Osteoblast (primary cell): Measurements from ENCODE around the gene DRC7. TPM values are rescaled to one million over a fixed set of nuclear protein-coding genes. Genes with fewer than 3 reads are reported as not detected.

Experiments used
- DNase-seq: peaks from one replicate; pipeline ENCODE4 v3.0.0; 2011; ENCODE audit warnings: low spot score, mixed read lengths; ENCODE audit not compliant: insufficient read length; ENCODE audit errors: missing footprints
- H2AFZ ChIP-seq: 2 replicates; pipeline ENCODE4 v1.6.0; 2011; ENCODE audit warnings: mild to moderate bottlenecking, low read length
- H3K27ac ChIP-seq: 2 replicates; pipeline ENCODE4 v1.5.1; 2011; ENCODE audit warnings: mild to moderate bottlenecking, low read depth, low read length, moderate library complexity
- H3K27me3 ChIP-seq: 2 replicates; pipeline ENCODE4 v1.6.0; 2012; ENCODE audit warnings: mild to moderate bottlenecking, control low read depth, inconsistent platforms, low read length, moderate library complexity; ENCODE audit not compliant: insufficient read depth
- H3K36me3 ChIP-seq: 2 replicates; pipeline ENCODE4 v1.5.1; 2011; ENCODE audit warnings: mild to moderate bottlenecking, low read length, control low read depth, moderate library complexity; ENCODE audit not compliant: insufficient read depth
- H3K4me1 ChIP-seq: 2 replicates; pipeline ENCODE4 v1.5.1; 2011; ENCODE audit warnings: mild to moderate bottlenecking, low read length, control low read depth, moderate library complexity; ENCODE audit not compliant: insufficient read depth
- H3K4me2 ChIP-seq: 2 replicates; pipeline ENCODE4 v1.6.0; 2011; ENCODE audit warnings: mild to moderate bottlenecking, low read length; ENCODE audit not compliant: insufficient read depth
- H3K4me3 ChIP-seq: fragments of 200-600 bp; sonication (generic); 3 replicates; pipeline ENCODE4 v1.5.1; 2012; ENCODE audit warnings: mild to moderate bottlenecking, low read length, inconsistent platforms; ENCODE audit not compliant: insufficient read depth
- H3K79me2 ChIP-seq: 2 replicates; pipeline ENCODE4 v1.6.0; 2012; ENCODE audit warnings: mild to moderate bottlenecking, low read length, control low read depth, inconsistent platforms; ENCODE audit not compliant: insufficient read depth
- H3K9me3 ChIP-seq: 2 replicates; pipeline ENCODE4 v1.5.1; 2011; ENCODE audit warnings: low read depth, low read length, control low read depth
- H4K20me1 ChIP-seq: 2 replicates; pipeline ENCODE4 v1.6.0; 2012; ENCODE audit warnings: mild to moderate bottlenecking, low read length, control low read depth; ENCODE audit not compliant: insufficient read depth
- total RNA-seq: library from RNA; depleted of rRNA; stranded (reverse); fragments of >200 nt; gene quantifications from 2 replicates; pipeline ENCODE4 v1.2.3, GENCODE V29; 2012
- TF ChIP-seq, protein P1 (sequence below): IDR thresholded peaks from 2 replicates; pipeline ENCODE4 v1.5.1; 2011; ENCODE audit warnings: mild to moderate bottlenecking, low read depth, low read length, moderate library complexity; ENCODE audit errors: extremely low read depth

Gene DRC7
- total RNA-seq, 1 donor = not detected

DNA sequence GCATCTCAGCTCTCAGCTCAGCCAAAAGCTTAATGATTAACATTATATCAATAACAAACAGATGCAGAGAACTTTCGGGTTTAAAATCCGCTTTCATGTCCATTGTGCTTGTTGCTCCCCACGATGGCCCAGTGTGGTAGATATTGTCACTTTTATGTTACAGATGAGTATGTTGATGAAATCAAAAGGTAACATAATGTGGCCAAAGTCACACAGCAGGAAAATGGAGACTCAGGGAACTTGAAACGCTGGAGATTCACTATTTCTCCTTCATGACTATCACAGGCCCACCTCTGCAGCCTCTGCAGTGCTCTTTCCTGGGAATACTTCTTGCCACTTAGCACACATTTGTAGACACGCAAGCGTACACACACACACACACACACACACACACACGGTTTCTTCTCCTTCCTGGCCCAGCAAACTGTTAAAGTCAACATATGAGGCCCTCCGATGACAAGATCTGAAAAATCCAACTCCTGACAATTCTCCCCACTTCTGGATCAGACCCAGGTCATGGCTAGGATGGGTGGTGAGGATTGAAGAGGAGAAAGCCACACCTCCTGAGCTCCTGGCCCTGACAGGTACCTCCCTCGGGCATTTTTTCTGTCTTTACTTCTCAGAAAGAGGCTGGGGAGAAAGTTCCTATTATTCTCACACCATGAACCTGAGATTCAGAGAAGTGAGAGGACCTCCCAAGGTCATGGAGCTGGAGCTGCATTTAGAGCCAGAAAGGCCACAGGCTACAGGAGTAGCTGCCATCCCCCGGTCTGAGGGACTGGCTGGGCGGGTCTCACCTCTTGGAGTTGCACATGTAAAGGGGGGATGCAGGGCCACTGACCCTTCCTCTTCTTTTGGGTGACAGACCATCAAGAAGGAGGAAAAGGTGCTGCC is 9.7 kb downstream of the DRC7 start:
- H2AFZ ChIP-seq = no peak overlapping the region
- no peaks in the 10 kb centered on the region for H4K20me1 ChIP-seq
- H3K4me1 ChIP-seq = no peaks in the 10 kb centered on the region
- no peak for DNase-seq
- H3K36me3 ChIP-seq = no peaks in the 10 kb centered on the region
- no peaks in the 10 kb centered on the region for H3K79me2 ChIP-seq
- no peaks in the 10 kb centered on the region for H3K9me3 ChIP-seq
- no peak overlapping the region for H3K4me2 ChIP-seq
- peaks cover 22% of the 10 kb centered on the region for H3K27me3 ChIP-seq
- TF ChIP-seq, protein P1, sequence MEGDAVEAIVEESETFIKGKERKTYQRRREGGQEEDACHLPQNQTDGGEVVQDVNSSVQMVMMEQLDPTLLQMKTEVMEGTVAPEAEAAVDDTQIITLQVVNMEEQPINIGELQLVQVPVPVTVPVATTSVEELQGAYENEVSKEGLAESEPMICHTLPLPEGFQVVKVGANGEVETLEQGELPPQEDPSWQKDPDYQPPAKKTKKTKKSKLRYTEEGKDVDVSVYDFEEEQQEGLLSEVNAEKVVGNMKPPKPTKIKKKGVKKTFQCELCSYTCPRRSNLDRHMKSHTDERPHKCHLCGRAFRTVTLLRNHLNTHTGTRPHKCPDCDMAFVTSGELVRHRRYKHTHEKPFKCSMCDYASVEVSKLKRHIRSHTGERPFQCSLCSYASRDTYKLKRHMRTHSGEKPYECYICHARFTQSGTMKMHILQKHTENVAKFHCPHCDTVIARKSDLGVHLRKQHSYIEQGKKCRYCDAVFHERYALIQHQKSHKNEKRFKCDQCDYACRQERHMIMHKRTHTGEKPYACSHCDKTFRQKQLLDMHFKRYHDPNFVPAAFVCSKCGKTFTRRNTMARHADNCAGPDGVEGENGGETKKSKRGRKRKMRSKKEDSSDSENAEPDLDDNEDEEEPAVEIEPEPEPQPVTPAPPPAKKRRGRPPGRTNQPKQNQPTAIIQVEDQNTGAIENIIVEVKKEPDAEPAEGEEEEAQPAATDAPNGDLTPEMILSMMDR = no peak
- H3K27ac ChIP-seq = no peak overlapping the region
- H3K4me3 ChIP-seq = no peak overlapping the region

- no peak overlapping the region for H2AFZ ChIP-seq
- no peaks in the 10 kb centered on the region for H4K20me1 ChIP-seq
- H3K4me2 ChIP-seq = no peak overlapping the region
- no peaks in the 10 kb centered on the region for H3K4me1 ChIP-seq
- no peak for DNase-seq
- TF ChIP-seq, protein P1 = no peak
- H3K36me3 ChIP-seq = no peaks in the 10 kb centered on the region
- H3K27ac ChIP-seq = no peak overlapping the region
- H3K79me2 ChIP-seq = no peaks in the 10 kb centered on the region
- peaks cover 28% of the 10 kb centered on the region for H3K27me3 ChIP-seq
- H3K9me3 ChIP-seq = no peaks in the 10 kb centered on the region
- H3K4me3 ChIP-seq = no peak overlapping the region
Measured at GRCh38 chr16:57704905-57705852, 10.6 kb downstream of the DRC7 start.

DNA sequence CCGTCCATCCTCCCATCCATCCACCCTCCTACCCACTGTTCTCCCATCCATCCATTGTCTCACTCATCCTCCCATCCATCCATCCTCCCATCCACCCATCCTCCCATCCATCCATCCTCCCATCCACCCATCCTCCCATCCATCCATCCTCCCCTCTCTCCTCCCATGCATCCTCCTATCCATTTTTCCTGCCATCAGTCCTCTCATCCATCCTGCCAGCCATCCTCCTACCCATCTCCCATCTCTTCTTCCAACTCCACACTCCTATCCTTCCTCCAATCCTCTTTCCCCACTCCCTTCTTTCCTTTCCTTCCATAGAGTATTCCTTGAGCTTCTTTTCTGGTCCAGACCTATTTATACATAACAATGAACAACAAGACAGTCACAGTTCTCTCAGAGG is 12.1 kb downstream of the DRC7 start:
- Histone ChIP-seq H3K4me1 (no peaks in the 10 kb centered on the region), H3K4me2 (no peak overlapping the region), H3K36me3 (no peaks in the 10 kb centered on the region), H3K27ac (no peak overlapping the region), H3K9me3 (no peaks in the 10 kb centered on the region), H3K27me3 (peaks cover 41% of the 10 kb centered on the region), H2AFZ (no peak overlapping the region), H4K20me1 (no peaks in the 10 kb centered on the region), H3K4me3 (no peak overlapping the region), H3K79me2 (no peaks in the 10 kb centered on the region)
- no peak for DNase-seq
- TF ChIP-seq, protein P1 = no peak
